Stimulated activated CD4-positive, alpha-beta T cell treated with anti-CD3 and anti-CD28 coated beads, Interleukin-4, amount 100 ng/mL, for 48 hours (primary cell): ENCODE results near the gene B9D2.
A peak's percentile ranks its signal among the peaks of the same experiment; 100 is the strongest.

Experiments used
- DNase-seq, 2 donors: peaks; one replicate each; pipeline ENCODE4 v3.0.0-alpha.2; 2020; ENCODE audit warnings: low read depth in 2 of 2

B9D2 gene

GRCh38 chr19:41327576-41328156, 36.3 kb downstream of the B9D2 start:
- peak; percentile 77 to 81 for DNase-seq

DNA sequence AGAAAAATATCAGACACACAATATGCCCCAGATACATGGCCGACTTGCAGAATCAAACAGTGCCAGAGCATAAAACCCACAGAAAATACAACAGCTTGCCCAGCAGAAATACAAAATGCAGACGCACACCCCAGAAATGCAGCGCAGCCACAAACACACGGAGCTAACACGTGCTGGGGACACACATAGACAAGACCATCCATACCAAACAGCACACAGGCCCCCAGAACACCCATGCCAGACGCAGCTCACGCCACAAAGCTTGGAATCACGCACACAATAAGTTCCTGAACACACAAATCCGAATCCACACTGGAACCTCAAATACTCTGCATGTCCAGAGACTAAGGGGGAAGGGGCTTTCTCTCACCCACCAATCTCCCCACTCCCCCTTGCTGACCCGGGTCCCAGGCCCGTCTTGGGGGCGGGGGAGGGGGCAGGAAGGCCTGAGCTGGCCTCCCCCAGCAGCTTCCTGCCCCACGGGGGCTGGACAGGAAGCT, 36.8 kb downstream of the B9D2 start:
- no peak for DNase-seq

- DNase-seq = no peak
These were observed 37.8 kb downstream of the B9D2 start for GRCh38 chr19:41325947-41326706.

- no peak for DNase-seq
These were observed 38.4 kb downstream of the B9D2 start for GRCh38 chr19:41325640-41325946.

DNA sequence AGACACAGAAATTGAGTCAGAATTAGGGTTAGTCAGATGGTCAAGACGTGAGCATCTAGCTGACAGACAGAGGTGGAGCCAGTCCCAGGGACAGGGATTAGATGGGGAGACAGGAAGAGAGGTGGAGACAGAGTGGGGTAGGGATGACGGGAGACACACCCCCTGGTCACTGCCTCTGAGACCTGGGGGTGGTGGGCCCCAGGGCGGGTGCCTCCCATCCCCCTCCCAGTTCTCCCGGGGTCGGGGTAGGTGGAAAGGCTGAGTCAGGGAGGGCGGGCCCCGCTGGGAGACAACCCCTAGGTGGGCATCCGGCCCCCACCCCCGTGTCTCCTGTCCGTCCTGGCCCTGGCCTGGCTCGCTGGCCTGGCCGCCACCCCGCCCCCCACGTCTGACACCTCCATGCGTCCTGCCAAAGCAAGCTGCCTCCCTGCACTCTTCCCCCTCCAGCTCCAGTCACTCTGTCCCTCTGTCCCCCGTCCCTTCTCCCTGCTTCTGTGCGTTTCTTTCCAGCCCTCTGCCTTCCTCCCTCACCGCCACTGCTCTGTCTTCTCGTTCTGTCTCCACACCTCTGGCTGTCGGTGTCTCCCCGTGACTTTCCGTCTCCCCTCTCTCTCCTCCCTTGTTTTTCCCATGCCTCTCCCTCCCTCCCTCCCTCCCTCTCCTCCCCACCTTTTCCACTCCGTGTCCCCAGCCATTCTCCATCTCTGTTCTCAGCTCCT, 38.9 kb downstream of the B9D2 start:
- DNase-seq = no peak

- no peak for DNase-seq
These were observed 39.7 kb downstream of the B9D2 start for GRCh38 chr19:41324231-41324702.

DNA sequence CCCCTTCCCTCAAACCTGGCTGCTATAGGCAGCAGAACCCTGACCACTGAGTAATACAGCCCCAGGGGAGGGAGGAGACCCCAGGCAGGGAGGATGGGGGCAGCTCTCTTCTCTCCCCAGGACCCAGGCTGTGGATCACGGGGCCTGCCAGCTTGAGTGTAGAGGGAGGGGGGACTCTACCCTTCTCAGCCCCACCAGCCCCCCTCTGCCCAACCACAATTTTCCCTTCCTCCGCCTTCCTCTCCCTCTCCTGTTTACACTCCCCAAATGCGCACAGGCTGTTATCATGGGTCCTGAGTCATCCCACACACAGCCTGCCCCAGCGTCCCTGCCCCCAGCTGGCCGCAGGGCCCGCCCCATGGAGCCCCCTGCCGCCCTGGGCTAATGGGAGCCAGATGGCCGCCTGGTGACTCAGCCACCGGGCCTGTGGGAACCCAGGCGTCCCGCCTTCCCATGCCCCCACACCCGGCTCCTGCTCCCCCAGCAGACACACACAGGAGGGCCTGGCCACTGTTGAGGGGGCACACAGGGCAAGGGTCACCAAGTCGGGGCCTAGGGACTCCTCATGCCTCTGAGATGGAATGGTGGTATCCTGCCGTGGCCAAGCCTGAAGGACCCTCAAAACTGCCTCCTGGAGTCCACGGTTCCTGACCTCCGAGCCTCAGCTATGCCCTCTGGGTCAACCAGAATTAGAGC, 40.4 kb downstream of the B9D2 start:
- DNase-seq = no peak

DNA sequence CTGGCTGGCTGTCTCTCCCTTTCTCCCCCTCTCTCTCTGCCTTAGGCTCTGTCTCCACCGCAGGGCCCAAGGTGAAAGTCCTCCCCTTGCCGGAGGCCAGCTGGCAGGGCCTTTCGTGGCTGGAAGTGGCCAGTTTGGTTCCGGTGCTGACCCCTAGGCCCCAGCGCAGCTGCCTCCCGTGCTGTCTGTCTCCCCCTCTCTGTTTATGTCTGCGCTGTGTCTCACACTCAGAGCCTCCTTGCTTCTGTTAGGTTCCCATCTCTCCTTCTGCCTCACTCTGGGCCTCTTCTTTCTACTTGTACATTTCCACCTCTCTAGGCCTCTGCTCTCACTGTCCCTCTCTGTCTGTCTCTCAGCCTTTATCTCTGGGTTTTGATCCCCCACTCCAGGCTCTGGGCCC, 40.9 kb downstream of the B9D2 start:
- no peak for DNase-seq

DNA sequence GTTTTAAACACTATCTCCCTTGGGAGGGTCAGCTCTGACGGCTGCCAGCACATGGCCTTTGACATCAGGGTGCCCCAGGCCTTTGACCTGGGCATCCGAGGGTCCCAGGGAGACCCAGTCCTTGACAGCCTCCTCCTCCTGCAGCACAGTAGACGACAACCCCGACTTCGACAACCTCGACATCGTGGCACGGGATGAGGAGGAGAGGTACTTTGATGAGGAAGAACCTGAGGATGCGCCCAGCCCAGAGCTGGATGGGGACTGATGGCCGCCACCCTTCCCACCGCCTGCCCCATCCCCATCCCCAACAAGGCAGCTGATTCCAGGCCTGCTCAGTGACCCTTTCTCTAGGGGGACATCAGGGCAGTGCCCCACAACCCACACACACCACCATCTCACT, 41.5 kb downstream of the B9D2 start:
- DNase-seq = no peak

- DNase-seq = no peak
These were observed 42.2 kb downstream of the B9D2 start for GRCh38 chr19:41321600-41322270.

GRCh38 chr19:41321204-41321599, 42.7 kb downstream of the B9D2 start:
- DNase-seq = no peak

GRCh38 chr19:41320568-41320967, 43.4 kb downstream of the B9D2 start:
- DNase-seq = no peak

DNA sequence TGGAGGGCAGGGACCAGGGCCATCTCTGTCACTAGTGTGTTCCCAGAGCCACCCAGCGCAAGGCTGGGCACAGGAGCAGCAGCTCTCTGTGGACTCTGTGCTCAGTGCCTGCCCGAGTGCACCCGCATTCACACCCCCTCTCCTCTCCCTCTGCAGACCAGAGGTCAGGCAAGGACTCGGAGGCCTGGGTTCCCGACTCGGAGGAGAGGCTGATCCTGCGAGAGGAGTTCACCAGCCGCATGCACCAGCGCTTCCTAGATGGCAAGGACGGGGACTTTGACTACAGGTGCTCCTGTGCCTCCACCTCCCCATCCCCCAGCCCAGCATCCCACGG, 43.8 kb downstream of the B9D2 start:
- DNase-seq = no peak

GRCh38 chr19:41319500-41320184, 44.3 kb downstream of the B9D2 start:
- no peak for DNase-seq

- DNase-seq = no peak
These were observed 45.1 kb downstream of the B9D2 start for GRCh38 chr19:41318696-41319499.

DNA sequence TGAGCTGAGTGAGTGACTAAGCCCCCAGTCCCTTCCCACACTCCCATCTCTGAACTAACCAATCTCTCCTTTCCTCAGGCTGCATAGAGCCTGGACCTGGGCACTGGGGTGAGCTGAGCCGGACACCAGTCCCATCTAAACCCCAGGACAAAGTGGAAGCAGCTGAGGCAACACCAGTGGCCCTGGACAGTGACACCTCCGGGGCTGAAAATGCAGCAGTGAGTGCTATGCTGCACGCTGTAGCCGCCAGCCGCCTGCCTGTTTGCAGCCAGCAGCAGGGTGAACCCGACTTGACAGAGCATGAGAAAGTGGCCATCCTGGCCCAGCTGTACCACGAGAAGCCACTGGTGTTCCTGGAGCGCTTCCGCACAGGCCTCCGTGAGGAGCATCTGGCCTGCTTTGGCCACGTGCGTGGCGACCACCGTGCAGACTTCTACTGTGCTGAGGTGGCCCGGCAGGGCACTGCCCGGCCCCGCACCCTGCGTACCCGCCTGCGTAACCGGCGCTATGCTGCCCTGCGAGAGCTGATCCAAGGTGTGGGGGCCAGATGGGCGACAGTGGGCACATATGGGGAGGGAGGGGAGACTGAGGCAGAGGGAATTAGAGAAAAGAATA, 47.5 kb downstream of the B9D2 start:
- no peak for DNase-seq

DNA sequence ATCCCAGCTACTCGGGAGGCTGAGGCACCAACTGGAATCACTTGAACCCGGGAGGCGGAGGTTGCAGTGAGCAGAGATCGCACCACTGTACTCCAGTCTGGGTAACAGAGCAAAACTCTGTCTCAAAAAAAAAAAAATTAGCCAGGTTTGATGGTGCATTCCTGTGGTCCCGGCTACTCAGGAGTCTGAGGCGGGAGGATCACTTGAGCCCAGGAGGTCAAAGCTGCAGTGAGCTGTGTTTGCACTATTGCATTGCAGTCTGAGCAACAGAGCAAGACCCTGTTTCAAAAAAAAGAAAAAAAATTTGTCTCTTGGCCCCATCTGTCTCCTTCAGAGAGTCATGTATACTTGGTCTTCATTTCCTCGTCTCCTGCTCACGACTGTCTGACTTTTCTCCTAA, 52.3 kb downstream of the B9D2 start:
- DNase-seq = no peak

DNA sequence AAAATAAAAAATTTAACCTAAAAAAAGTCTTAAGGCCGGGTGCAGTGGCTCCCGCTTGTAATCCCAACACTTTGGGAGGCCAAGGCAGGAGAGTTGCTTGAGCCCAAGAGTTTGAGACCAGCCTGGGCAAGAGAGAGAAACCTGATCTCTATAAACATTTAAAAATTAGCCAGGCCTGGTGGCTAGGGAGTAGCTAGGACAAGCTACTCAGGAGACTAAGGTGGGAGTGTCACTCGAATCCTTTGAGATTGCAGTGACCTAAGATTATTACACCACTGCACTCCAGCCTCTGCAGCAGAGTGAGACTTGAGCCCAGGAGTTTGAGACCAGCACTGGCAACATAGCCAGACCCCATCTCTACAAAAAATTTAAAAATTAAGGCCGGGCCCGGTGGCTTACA, 52.9 kb downstream of the B9D2 start:
- DNase-seq = no peak

GRCh38 chr19:41310033-41310831, 53.7 kb downstream of the B9D2 start, which contains the start of gene CCDC97:
Gene CCDC97, plus strand, starts transcription at chr19:41310172. Its CDS starts 139 bp downstream, at chr19:41310311.
- peak; percentile 81 to 85 for DNase-seq
